C1 segment of cervical spinal cord (tissue), 14 donors: ENCODE data around the gene EIF3K.
A peak's percentile ranks its signal among the peaks of the same experiment; 100 is the strongest.

Experiments used
- DNase-seq, 14 donors: peaks; one replicate each; lab custom pipeline; 2025; lab: John Stamatoyannopoulos, UW

The EIF3K gene

DNA sequence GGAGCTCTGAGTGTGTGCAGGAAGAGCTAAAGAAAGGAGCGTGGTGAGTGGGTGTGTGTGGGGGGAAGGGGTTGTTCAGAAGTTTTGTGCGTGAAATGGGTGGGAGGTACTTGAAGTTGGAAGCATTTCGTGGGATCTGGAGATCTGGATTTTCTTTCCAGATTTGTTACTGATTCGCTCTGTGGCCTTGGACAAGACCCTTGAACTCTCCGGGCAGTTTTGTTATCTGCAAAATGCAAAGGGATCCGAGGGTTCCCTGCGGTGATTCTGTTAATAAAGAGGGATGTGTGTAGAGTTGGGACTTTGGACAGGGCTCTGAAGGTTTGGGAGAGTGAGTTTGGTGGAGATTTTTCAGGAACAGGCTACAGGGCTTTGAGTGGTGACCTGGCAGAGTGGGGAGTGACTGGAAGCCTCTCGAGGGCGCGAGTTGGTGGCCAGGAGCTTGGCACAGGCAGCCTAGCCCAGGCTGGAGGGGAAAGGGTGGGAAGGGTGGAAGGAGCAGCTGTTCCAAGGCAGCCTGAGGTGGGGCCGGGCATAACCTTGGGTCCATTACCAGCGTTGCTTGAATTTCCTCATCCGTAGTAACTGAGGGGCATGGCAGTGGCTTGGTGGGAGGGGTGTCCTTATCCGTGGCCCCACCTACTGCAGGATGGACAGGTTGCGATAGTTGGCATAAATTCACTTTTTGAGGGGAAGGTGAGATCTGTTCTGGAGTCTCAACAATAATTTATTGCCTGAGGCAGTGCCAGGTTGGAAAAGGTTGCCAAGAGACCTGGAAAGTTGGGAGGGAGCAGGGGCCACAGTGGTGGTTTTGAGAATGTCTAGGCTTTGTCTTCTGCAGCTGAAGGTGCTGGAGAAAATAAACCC, 30.6 kb downstream of the EIF3K start:
- no peak for DNase-seq

DNA sequence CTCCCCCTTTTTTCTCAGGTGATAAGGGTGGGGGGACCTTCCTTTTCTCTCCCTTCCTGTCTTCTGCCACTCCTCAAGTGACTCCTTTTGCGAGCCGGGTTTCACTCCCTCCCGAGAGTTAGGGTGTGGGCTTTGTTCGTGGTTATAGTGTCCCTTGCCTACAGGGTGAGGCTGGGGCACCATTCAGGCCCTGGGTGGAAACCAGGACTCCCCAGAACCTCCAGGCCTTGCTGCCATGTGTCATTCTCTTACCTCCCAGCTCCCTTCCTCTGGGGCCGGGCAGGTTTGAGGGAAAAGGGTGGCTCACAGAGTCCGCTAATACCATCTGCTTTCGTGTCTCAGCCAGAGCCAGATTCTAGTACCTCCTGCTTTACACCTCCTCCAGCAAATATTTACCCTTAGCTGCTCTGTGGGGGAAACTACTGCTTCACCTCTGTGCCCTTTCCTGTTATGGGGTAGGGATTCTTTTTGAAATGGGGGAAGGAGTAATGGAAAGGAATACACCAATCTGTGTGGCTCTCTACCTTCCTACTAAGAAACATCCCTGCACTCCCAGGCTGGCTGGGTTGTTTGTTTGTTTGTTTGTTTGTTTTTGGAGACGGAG, 31.3 kb downstream of the EIF3K start:
- no peak for DNase-seq

DNA sequence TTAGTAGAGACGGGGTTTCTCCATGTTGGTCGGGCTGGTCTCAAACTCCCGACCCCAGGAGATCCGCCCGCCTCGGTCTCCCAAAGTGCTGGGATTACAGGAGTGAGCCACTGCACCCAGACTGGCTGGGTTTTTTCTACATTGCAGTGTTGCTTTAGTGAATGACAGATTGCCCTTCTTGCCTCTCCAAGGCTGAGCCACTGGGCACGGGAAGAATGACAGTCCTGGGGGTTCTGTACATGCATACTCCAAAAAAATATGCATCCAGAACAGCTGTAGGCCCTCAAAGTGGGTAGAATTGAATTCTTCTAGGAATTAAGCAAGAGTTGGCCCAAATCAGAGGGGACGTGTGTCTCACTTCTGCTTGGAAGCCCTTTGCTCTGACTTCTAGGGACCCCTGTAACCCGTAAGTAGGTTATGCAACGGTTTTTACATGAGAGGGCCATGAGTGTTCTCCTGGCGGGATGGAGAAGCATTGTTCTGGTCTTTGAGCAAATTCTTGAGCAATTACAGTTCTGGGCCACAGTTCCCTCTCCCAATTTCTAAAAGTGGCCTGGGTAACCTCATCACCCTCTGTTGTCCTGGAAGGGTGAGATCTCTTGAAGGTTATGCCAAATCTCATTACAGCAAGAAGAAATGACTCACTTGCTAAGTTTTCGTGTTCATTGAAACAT, 32.1 kb downstream of the EIF3K start:
- no peak for DNase-seq

DNA sequence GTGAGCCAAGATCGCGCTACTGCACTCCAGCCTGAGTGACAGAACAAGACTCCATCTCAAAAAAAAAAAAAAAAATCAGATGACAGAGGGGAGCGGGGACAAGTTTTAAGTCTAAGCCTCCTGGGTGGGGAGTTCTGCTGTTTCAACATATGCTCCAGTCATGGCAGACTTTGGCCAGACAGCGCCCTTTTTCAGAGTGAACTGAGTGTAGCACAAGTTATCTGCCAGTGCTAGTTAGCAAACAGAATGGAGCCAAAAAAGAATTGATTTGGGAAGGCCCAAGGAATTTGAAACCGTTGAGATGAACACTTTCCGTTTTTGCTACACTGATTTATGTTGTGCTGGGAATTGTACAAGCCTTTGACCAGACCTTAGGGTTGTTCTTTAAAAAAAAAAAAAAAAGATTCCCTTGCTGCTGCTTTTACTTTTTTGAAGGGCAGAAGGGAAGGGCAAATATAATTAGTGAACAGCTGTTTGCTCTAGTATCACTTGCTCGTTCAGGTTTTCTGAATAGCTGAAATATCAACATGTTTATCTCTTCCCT, 34.1 kb downstream of the EIF3K start:
- DNase-seq = no peak

DNA sequence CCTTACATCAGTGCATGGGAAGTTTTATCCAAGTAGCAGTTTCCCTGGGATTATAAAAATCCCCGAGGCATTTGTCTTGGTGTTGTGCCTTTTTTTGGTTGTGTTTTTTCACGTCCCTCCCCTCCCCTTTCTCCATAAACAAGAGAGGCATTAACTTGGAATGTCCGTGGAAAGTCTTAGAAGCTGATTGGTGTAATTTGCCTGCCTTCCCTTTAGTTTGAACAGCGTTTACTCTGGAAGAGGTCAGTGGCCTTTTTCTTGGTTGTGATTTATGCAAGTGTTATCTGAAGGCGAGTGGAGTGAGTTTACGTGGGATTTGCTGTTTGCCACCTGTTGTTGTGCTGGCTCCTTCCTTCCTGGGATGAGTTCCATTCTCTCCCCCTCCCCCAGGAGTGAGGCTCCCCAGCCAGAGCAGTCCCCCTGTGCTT, 35.7 kb downstream of the EIF3K start:
- DNase-seq = no peak

DNA sequence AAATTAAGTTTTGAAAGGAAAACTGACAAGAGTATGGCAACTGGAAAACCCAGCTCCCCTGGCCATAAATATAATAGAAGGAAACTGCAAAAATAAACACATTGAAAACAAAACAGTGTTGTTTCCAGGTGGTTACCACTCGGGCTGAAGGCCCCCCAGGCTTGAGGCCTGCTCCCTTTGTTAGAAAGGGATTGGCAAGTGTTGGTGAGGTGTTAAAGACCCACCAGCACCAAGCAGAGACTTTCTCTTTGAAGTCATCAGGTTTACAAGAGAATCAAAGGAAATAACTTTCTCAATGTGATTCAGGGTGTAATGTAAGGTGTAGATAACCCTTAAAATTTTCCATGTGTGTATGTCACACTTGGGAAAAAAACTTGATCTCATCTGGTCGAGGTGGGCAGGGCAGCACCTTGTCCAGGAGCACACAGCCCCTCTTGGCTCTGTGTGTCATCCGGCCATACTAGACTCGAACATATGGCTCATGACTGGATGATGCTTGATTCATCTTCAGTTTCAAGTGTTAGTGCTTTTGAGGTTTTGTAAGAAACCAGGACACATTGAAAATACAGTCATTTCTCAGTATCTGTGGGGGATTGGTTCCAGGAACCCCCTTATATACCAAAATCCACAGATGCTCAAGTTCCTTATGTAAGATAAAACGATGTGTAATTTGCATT, 36.3 kb downstream of the EIF3K start:
- DNase-seq = no peak

DNA sequence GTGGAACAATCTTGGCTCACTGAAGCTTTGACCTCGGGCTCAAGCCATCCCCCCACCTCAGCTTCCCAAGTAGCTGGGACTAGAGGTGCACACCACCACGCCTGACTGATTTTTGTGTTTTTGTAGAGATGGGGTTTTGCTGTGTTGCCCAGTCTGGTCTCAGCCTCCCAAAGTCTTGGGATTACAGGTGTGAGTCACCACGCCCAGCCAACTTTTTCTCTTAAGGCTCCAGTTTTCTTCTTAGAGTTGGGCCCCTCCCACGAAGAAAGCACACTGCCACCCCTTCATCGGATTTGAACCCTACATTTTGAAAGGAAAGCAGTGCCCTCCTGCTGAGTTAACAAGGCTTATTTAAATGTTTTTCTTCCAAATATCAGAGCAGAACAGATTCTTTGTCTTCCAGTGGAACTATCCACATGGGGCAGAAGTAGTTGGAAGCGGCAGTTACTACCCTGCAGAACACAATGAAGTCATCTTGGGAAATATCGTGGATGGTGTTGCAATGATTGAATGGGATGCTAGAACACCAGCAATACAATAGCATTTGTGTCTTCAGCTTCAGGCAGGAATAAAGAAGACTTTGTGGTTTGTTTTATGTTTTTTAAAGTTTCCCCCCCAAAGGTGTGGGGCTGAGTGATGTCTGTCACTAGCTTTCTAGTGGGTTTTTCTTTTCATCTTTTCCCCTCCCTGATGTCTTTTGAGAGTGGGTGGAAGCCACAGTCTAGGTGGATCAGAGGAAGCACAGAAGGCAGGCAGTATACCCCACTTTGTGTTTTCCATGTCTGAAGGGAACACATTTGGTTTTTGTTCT, 37.4 kb downstream of the EIF3K start:
- DNase-seq = peak in 2 of 14 donors; percentile 30 to 34

DNA sequence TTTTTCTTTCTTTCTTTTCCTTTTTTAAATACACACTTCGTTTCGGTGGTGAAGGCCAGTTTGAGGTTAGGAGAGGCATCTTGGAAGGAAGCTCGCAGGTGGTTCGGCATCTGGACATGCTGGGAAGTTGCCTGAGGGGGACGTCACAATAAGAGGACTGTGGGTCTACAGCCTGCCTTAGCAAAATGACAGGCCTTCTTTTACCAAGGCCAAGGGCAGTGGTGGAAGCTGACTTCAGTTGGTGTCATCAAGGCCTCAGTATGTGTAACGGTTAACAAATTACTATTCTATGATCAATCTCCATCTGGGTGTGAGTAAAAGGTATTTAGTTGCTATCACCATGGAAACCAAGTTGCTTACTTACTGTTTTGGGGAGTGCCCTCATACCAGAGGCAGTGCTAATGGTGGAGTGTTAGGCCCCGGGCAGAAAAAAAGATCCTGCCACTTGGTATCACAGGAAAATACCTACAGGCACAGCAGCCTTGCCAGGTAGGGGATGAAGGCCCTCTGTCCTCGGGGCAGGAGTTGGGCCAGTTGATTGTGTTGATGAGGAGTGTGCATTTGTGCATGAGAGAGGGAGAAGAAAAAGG, 38.7 kb downstream of the EIF3K start:
- DNase-seq = no peak

DNA sequence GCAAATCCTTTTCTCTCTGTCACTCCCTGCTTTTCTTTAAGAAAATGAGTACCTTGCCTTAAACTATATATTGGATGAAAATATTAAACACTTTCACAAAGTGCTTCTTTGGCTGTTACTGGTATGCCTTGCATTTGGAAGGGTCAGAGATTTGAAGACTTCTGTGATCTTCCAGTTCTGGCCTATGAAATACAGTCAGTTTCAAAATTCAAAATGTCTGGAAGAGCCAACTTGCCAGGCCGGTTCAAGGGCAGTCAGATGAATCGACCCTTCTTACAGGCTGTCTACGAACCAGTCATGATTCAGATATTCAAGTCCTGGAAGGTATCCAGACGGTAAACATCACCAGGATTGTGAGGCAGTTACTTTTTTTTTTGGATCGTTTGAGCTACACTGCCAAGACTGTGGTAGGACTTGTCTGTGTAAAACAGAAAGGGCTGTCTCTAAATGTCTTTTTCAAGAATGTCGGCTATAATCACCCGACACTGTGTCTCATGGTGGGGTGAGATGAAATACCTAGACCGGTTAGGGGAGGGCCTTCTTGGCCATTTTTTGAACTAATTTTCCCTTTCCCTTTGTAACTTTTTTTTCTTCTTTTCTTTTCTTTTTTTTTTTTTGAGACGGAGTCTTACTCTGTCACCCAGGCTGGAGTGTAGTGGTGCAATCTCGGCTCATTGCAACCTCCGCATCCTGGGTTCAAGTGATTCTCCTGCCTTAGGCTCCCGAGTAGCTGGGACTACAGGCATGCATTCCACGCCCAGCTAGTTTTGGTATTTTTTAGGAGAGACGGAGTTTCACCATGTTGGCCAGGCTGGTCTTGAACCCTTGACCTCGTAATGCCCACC, 39.7 kb downstream of the EIF3K start:
- DNase-seq = no peak

DNA sequence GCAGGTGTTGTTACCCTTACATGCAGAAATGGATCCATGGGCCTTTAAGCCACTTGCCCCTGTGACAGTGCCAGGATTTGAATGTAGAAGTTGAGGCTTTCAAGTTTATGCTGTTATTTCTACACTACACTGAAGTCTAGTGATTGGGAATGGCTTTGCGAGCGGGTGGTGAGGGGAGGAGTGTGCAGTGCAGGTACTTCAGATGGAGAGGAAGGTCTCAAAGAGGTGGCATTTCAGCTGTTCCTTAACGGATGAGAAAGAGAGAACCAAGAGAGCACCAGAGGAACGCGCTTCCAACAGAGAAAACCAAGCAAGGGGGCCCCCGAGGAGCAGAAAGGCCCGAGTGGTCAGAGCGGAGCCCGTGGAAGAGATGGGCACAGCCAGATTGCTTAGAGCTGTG, 41.7 kb downstream of the EIF3K start:
- no peak for DNase-seq

DNA sequence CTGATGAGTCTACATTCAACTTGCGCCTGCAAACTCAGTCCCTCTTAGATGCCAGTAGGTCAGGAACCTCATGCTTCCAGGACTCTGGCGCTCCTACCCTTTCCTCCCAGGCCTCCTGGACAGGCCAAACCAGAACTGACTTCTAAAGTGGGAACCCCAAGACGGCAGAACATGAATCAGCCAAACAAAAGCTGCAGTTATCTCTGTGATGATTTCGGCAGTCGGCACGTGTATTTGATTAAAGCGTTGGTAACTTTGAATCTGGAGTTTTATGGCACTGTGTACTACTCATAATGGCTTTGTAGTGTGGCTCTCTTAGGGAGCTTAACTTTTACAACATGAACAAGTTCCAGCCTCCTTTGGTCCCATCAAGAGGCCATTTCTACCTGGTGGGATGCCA, 42.1 kb downstream of the EIF3K start:
- no peak for DNase-seq

DNA sequence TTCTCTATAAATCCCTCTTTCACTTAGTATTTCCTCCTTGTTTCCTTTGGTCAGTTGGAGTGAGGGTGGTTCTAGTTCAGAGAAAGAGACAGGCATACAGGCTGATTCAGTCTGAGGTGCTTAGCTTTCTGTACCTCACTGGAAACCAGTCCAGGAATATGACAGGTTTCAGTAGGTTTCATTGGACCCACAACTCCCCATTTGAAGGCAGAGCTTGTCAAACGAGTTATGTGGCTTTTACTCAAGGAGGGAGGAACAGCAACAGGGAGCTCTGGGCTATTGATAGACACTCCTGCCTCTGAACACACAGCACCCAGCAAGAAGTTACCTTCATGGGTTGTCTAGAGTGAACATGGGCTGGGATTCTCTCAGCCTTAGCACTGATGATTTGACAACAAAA, 43.0 kb downstream of the EIF3K start:
- no peak for DNase-seq

DNA sequence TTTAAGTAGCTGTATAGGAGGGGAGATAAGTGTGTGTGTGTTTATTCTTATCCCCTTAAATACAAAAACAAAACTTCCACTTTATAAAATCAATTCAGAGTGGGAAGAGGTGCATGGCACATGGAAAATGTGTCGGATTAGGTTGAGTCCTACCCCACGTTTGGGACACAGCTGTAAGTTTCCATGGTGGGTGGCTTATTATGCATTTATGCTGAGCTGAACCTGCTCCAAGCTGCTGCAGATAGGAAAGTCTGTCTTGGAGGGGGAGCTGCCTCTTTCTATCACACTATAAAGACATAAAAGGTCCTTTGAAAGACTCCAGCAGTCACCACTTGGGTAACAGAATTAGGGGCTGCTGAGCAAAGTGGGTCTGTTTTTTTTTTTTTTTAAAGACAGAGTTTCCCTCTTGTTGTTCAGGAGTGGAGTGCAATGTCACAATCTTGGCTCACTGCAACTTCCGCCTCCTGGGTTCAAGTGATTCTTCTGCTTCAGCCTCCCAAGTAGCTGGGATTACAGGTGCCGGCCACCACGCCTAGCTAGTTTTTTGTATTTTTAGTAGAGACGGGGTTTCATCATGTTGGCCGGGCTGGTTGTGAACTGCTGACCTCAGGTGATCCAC, 43.7 kb downstream of the EIF3K start:
- DNase-seq = no peak

DNA sequence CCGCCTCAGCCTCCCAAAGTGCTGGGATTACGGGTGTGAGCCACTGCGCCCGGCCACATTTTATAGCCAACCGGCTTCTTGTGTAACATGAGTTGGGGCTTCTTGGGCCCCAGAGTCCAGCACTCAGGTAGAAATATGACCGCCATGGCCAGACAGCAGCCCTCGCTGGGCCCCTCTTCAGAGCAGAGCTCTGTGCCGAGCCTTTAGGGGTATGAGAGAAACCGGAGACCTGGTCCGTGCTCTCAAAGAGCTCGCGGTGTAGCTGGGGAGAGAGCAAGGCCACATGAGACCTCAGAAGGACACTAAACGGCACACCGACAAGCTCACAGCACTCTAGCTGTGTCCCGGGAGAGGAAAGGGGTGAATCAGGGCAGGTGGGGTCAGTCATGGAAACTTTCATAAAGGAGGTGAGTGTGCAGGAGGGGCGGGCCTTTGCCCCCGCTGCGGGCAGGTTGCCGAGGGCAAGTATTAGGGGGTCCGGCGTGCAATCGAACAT, 44.2 kb downstream of the EIF3K start:
- no peak for DNase-seq

DNA sequence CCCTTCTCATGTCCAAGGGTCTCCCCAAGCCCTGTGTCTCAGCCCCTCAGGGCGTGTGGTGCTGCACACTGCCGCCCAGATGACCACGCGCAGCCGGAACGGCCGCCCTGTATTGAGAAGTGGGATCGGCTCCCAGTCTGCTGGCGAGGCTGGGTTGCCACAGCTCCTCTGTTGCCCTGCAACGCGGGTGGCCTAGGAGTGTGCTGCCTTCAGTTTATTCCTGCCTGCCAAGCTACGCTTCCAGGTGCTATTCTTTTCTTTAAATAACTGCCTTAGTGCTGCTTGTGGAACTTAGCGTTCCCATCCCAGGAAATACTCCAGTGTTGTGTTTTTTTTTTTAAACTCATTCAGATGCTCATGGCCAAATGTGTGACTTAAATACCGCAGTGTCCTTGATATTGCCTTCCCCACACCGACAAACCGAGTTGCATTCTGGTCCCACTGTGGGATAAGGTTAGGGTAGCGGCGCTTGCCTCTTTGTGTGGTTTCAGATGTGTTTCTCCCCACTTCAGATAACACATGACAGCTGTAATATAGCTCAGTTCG, 45.0 kb downstream of the EIF3K start:
- DNase-seq = peak in 11 of 14 donors; percentile 21 to 60 (median 37)

DNA sequence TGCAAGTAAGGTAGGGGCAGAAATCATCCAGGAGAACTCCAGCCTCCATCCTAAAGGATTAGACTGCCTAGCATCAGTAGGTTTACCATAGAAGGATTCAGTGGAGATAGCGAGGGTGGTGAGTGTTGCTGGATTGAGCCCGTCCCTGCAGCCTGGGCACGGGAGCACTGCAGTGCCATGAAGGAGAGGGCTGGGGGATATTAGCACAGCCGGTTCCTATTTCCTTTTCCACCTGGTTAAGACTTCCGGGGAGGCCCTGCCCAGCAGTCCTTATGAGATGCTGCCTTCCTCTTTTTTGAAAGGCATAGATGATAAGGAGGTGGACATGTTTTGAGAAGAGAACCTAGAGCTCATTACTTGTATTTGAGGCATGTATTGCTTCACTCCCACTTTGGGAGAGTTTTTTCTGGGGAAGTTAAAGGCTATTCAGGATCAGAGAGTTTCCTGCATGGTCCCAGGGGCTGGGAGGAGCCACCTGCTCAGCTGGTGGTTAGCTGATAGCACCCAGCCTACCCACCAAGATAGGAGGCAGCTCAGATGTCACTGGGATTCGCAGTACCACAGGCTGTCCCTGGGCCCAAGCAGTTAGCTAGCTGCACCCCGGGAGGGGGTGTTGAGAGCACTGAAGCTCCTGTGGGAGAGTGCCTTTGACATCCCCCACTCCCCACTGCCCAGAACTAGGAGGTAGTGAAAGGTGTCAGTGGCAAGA, 45.7 kb downstream of the EIF3K start:
- DNase-seq = no peak

DNA sequence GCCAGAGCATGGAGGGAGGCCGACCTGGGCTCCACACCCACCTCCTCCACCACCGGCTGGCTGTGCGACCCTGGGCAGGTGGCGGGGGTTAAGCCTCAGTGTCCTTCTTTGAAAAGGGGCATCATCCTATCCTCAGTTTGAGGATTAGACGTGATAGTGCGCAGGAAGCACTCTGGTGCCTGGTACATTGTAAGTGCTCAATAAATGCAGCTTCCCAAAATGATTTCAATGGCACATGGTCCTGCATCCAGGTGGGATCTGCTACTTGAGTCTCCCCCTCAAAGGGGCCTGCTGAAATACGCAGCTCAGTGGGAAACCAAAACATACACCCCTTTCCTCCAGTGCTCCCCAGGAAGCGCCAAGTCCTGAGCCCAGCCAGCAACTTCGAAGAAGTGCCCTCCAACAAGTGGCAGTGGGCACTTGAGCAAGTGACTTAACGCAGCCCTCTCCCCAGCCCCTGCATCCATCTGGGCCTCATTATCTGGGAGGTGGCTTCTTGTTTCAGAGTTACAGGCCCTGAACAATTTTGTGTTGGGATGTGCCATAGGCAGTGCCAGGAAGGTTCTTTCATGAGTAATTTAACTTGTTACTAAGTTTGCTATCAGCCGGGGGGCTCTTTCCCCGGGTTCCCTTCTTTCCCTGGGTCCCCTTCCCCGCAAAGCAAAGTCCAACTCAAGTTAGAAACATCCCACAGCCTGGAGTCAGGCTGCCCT, 46.4 kb downstream of the EIF3K start:
- no peak for DNase-seq
